NOMO-1 (cell line): ENCODE results near the gene VEGFD.
"Not testable (repeated sequence)": the region's sequence is repeated elsewhere in the genome, so short reads cannot be mapped to it uniquely, and the experiment has no call there.

ENCODE experiments used
- DNase-seq, 2 experiments: peaks; one replicate each; lab custom pipeline; 2025; ENCODE audit not compliant: unreplicated experiment in 2 of 2; lab: John Stamatoyannopoulos, UW

The VEGFD gene

GRCh38 chrX:15314472-15314871, 69.7 kb downstream of the VEGFD start:
- no peak for DNase-seq

- no peak for DNase-seq
Observed at GRCh38 chrX:15311119-15311518, 73.1 kb downstream of the VEGFD start.

- no peak for DNase-seq
Observed at GRCh38 chrX:15310117-15310516, 74.1 kb downstream of the VEGFD start.

- not testable (repeated sequence) for DNase-seq
Observed at GRCh38 chrX:15305899-15306298, 78.3 kb downstream of the VEGFD start.

GRCh38 chrX:15301924-15302323, 82.3 kb downstream of the VEGFD start:
- DNase-seq, result peak; percentile 67 to 80

GRCh38 chrX:15299941-15300851, 84.0 kb downstream of the VEGFD start:
- peak in 1 of 2 experiments; percentile 31 for DNase-seq

GRCh38 chrX:15298780-15299179, 85.4 kb downstream of the VEGFD start:
- no peak for DNase-seq

- peak in 1 of 2 experiments; percentile 4 for DNase-seq
Observed at GRCh38 chrX:15298201-15298600, 86.0 kb downstream of the VEGFD start.
